ENCODE results near the gene DNAJB13. TPM values are rescaled to one million over a fixed set of nuclear protein-coding genes. Genes with fewer than 3 reads are reported as not detected.

Gene DNAJB13
- total and polyA plus RNA-seq, 10 of the 15 experiments (the other 5 are each of a cell fraction or from before 2014, with no cell fraction given) = 0.07 to 0.76 (median 0.15) TPM; not detected in 7

DNA sequence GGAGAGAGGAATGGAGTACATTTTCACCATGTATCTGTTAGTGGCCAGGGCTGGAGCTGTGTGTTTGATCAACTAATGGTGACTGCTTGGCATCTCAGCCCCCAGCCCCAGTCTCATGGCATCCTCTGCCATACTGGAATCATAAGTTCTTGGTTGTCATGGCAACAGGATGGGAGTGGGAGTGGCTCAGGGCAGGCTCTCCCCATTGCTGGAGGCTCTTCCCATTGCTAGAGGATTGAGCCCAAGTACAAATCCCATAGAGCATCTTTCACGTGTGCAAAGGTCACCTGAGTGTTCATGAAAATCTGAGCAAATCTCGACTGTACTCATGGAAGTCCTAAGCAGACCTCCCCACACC lies 14.9 kb downstream of the DNAJB13 start:
- Histone ChIP-seq H3K4me2 (ENCODE audit: control insufficient read depth, insufficient read depth) (no peak overlapping the region), H4K20me1 (ENCODE audit: control insufficient read depth, insufficient read depth) (no peaks in the 10 kb centered on the region; the same call in 1 of the 2 replicates), H3K27ac (ENCODE audit: control insufficient read depth, insufficient read depth) (no peak overlapping the region), H3K4me3 (no peak overlapping the region), H3K27me3 (replicated peaks in 1 of 2; ENCODE audit: control insufficient read depth in 2 of 2, insufficient read depth in 2 of 2, low read length in 1 of 2) (no peaks in the 10 kb centered on the region), H3K4me1 (ENCODE audit: control insufficient read depth, insufficient read depth, low read length) (no peaks in the 10 kb centered on the region), H2AFZ (ENCODE audit: control insufficient read depth, low read depth, low read length) (no peak overlapping the region), H3K36me3 (ENCODE audit: control insufficient read depth in 2 of 2, insufficient read depth in 2 of 2, low read length in 1 of 2) (no peaks in the 10 kb centered on the region), H3K9me3 (replicated peaks; ENCODE audit: control insufficient read depth, insufficient read depth, low read length) (no peaks in the 10 kb centered on the region), H3K9ac (ENCODE audit: control insufficient read depth, insufficient read depth, low read length) (no peak overlapping the region), H3K79me2 (ENCODE audit: control insufficient read depth, insufficient read depth, low read length) (no peaks in the 10 kb centered on the region)
- FAIRE-seq = no peak
- RAD21 ChIA-PET (ENCODE audit: unreplicated experiment) = interaction anchor here (1.3 kb wide), 2 partner anchors 65 to 290 kb away, joined by 5 read pairs; no protein-coding TSS in a partner anchor
- 3% methylated on average over 2 of the region's 2 CpGs for WGBS (ENCODE audit: insufficient coverage, insufficient replicate concordance, low lambda C conversion rate, missing lambda C conversion rate)
- in situ Hi-C loops (cut with MboI) (no loop called here), intact Hi-C loops (cut with micrococcal nuclease; ENCODE audit: unreplicated experiment) (loop anchor here (10.0 kb wide), 1 partner anchor 279 kb away; no protein-coding TSS in a partner anchor)
- POLR2A ChIA-PET = interaction anchor here (0.7 kb wide), 1 partner anchor 392 kb away, joined by 3 read pairs; no protein-coding TSS in a partner anchor
- SMC1A ChIA-PET (ENCODE audit: uncharacterized antibody, unreplicated experiment) = interaction anchor here (1.4 to 3.6 kb wide), 4 partner anchors 14 to 218 kb away, joined by 3 to 23 read pairs (median 8); no protein-coding TSS in a partner anchor
- DNase-seq (ENCODE audit: low read depth, low spot score) = no peak
- no TSS peak for BruUV-seq (replicated peaks)
- TF ChIP-seq BMI1 (IDR thresholded peaks at IDR 0.05; ENCODE audit: borderline replicate concordance) = peak; percentile 65
- TF ChIP-seq, protein P1, sequence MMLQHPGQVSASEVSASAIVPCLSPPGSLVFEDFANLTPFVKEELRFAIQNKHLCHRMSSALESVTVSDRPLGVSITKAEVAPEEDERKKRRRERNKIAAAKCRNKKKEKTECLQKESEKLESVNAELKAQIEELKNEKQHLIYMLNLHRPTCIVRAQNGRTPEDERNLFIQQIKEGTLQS (IDR thresholded peaks at IDR 0.05; ENCODE audit: borderline replicate concordance, extremely low read depth, low read depth, low read length) = no peak
- CTCF ChIA-PET = interaction anchor here (1.2 to 5.6 kb wide), 3 partner anchors 15 to 290 kb away, joined by 4 to 48 read pairs (median 5); no protein-coding TSS in a partner anchor
- ATAC-seq = no peak

DNA sequence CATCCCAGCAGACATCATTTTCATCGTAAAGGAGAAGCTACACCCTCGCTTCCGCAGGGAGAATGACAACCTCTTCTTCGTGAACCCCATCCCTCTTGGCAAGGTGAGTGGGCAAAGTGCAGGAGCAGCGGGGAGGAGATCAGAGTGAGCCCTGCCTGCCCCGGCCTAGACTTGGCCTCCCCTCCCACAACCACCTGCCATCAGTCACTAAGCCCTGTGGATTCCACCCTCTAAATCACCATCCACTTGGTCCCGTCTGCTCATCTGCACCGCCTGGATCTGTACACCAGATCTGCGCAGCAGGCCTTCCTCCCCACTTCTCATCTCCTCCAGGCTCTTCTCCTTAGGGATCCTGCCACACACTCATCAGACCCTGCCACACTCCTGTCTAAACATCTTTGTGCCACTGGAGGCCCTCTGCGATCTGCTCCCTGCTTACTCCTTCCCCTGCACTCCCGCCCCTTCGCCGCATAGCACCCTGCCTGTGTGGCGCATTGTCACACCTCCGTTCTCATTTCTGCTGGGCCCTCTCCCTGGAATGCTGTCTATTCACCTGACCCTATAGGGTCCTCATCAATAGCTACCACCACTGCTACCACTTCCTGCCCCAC lies 17.6 kb downstream of the DNAJB13 start:
- no peak overlapping the region for H3K27ac ChIP-seq (ENCODE audit: control insufficient read depth, insufficient read depth)
- DNase-seq (ENCODE audit: low read depth, low spot score) (no peak), ATAC-seq (no peak), FAIRE-seq (no peak)
- H3K4me3 ChIP-seq = no peak overlapping the region
- CTCF ChIA-PET = interaction anchor here (1.2 kb wide), 1 partner anchor 36 kb away, joined by 3 read pairs; no protein-coding TSS in a partner anchor
- H3K9ac ChIP-seq (ENCODE audit: control insufficient read depth, insufficient read depth, low read length) = no peak overlapping the region
- 64% methylated on average over 15 of the region's 15 CpGs for WGBS (ENCODE audit: insufficient coverage, insufficient replicate concordance, low lambda C conversion rate, missing lambda C conversion rate)
- SMC1A ChIA-PET (ENCODE audit: uncharacterized antibody, unreplicated experiment) = interaction anchor here (1.0 kb wide), 1 partner anchor 29 kb away, joined by 3 read pairs; no protein-coding TSS in a partner anchor
- no peaks in the 10 kb centered on the region; the same call in 1 of the 2 replicates for H4K20me1 ChIP-seq (ENCODE audit: control insufficient read depth, insufficient read depth)
- no peaks in the 10 kb centered on the region for H3K36me3 ChIP-seq (ENCODE audit: control insufficient read depth in 2 of 2, insufficient read depth in 2 of 2, low read length in 1 of 2)
- no peaks in the 10 kb centered on the region for H3K79me2 ChIP-seq (ENCODE audit: control insufficient read depth, insufficient read depth, low read length)
- H2AFZ ChIP-seq (ENCODE audit: control insufficient read depth, low read depth, low read length) = no peak overlapping the region
- BruUV-seq (replicated peaks) = no TSS peak
- no peak overlapping the region for H3K4me2 ChIP-seq (ENCODE audit: control insufficient read depth, insufficient read depth)
- H3K27me3 ChIP-seq (replicated peaks in 1 of 2; ENCODE audit: control insufficient read depth in 2 of 2, insufficient read depth in 2 of 2, low read length in 1 of 2) = no peaks in the 10 kb centered on the region
- no peaks in the 10 kb centered on the region for H3K4me1 ChIP-seq (ENCODE audit: control insufficient read depth, insufficient read depth, low read length)
- in situ Hi-C loops (cut with MboI) (no loop called here), intact Hi-C loops (cut with micrococcal nuclease; ENCODE audit: unreplicated experiment) (loop anchor here (10.0 kb wide), 1 partner anchor 276 kb away; no protein-coding TSS in a partner anchor)
- no peaks in the 10 kb centered on the region for H3K9me3 ChIP-seq (replicated peaks; ENCODE audit: control insufficient read depth, insufficient read depth, low read length)
- RAD21 ChIA-PET (ENCODE audit: unreplicated experiment) = interaction anchor here (2.7 kb wide), 1 partner anchor 12 kb away, joined by 17 read pairs; no protein-coding TSS in a partner anchor
- TF ChIP-seq WRNIP1 (IDR thresholded peaks at IDR 0.05; ENCODE audit: borderline replicate concordance, low read depth, low read length) (no peak), EZH2 (IDR thresholded peaks at IDR 0.05; ENCODE audit: borderline replicate concordance, control insufficient read depth, low read depth, low read length) (no peak), BCL11A (IDR thresholded peaks at IDR 0.05; ENCODE audit: low read depth, low read length) (no peak), POLR2A (IDR thresholded peaks at IDR 0.05; ENCODE audit: low read depth, low read length) (peak; percentile 54)
- POLR2A ChIA-PET = interaction anchor here (2.6 kb wide), 1 partner anchor 12 kb away, joined by 10 read pairs; no protein-coding TSS in a partner anchor

Data from GM12878 (cell line).